H9 (cell line): ENCODE data around the gene TSNAX. TPM values are rescaled to one million over a fixed set of nuclear protein-coding genes. Genes with fewer than 3 reads are reported as not detected.

ENCODE experiments used
- DNase-seq: peaks from one replicate; pipeline ENCODE4 v3.0.0-alpha.2; 2017
- H2AFZ ChIP-seq: one replicate; pipeline ENCODE4 v1.6.1; 2013; ENCODE audit warnings: mild to moderate bottlenecking, low read length, control low read depth, moderate library complexity
- H2AK5ac ChIP-seq: 2 replicates; pipeline ENCODE4 v1.6.1; 2013; ENCODE audit warnings: low read length, control low read depth, mixed read lengths; ENCODE audit not compliant: insufficient read length
- H2BK120ac ChIP-seq: one replicate; pipeline ENCODE4 v1.6.1; 2013; ENCODE audit warnings: low read depth, mild to moderate bottlenecking, low read length, control low read depth, inconsistent platforms; ENCODE audit not compliant: poor library complexity, severe bottlenecking
- H2BK12ac ChIP-seq: 2 replicates; pipeline ENCODE4 v1.6.1; 2013; ENCODE audit warnings: low read length, control low read depth, mixed read lengths, low read depth; ENCODE audit not compliant: insufficient read length
- H2BK15ac ChIP-seq: 2 replicates; pipeline ENCODE4 v1.6.1; 2013; ENCODE audit warnings: low read depth, low read length, control low read depth
- H2BK20ac ChIP-seq: one replicate; pipeline ENCODE4 v1.6.1; 2013; ENCODE audit warnings: low read depth, mild to moderate bottlenecking, low read length, control low read depth, inconsistent platforms; ENCODE audit not compliant: poor library complexity, severe bottlenecking
- H2BK5ac ChIP-seq: 2 replicates; pipeline ENCODE4 v1.6.1; 2013; ENCODE audit warnings: low read length, control low read depth, mixed read lengths; ENCODE audit not compliant: insufficient read length
- H3K14ac ChIP-seq: 2 replicates; pipeline ENCODE4 v1.6.1; 2013; ENCODE audit warnings: low read length, control low read depth; ENCODE audit not compliant: insufficient read depth
- H3K18ac ChIP-seq: 2 replicates; pipeline ENCODE4 v1.6.1; 2013; ENCODE audit warnings: low read depth, mild to moderate bottlenecking, mixed read lengths, low read length, control low read depth; ENCODE audit not compliant: insufficient read length
- H3K23ac ChIP-seq: 2 replicates; pipeline ENCODE4 v1.6.1; 2013; ENCODE audit warnings: low read length, control low read depth, mixed read lengths, low read depth; ENCODE audit not compliant: insufficient read length
- H3K23me2 ChIP-seq: 2 replicates; pipeline ENCODE4 v1.6.1; 2013; ENCODE audit warnings: low read depth, mild to moderate bottlenecking, mixed read lengths, low read length, control low read depth; ENCODE audit not compliant: insufficient read length, poor library complexity, severe bottlenecking
- H3K27ac ChIP-seq: 2 replicates; pipeline ENCODE4 v1.5.1; 2013; ENCODE audit warnings: low read length, control low read depth, mixed read lengths, low read depth; ENCODE audit not compliant: insufficient read length
- H3K27me3 ChIP-seq: 2 replicates; pipeline ENCODE4 v1.6.1; 2013; ENCODE audit warnings: low read length, control low read depth, inconsistent platforms; ENCODE audit not compliant: insufficient read depth
- H3K4ac ChIP-seq: 2 replicates; pipeline ENCODE4 v1.6.1; 2013; ENCODE audit warnings: low read depth, mild to moderate bottlenecking, control low read depth, inconsistent platforms, low read length, moderate library complexity
- H3K4me1 ChIP-seq: 2 replicates; pipeline ENCODE4 v1.6.1; 2013; ENCODE audit warnings: low read length, control low read depth, inconsistent platforms; ENCODE audit not compliant: insufficient read depth
- H3K4me2 ChIP-seq: 2 replicates; pipeline ENCODE4 v1.6.1; 2013; ENCODE audit warnings: low read length, control low read depth, mixed read lengths; ENCODE audit not compliant: insufficient read length, insufficient read depth
- H3K56ac ChIP-seq: 2 replicates; pipeline ENCODE4 v1.6.1; 2013; ENCODE audit warnings: low read depth, mild to moderate bottlenecking, mixed read lengths, low read length, control low read depth; ENCODE audit not compliant: insufficient read length
- H3K79me1 ChIP-seq: 2 replicates; pipeline ENCODE4 v1.6.1; 2013; ENCODE audit warnings: low read depth, mild to moderate bottlenecking, moderate library complexity, low read length, control low read depth, inconsistent platforms; ENCODE audit not compliant: insufficient read depth, poor library complexity, severe bottlenecking
- H3K79me2 ChIP-seq: 2 replicates; pipeline ENCODE4 v1.6.1; 2013; ENCODE audit warnings: low read length, control low read depth, inconsistent platforms; ENCODE audit not compliant: insufficient read depth
- H3K9ac ChIP-seq: 2 replicates; pipeline ENCODE4 v1.6.1; 2013; ENCODE audit warnings: low read length, control low read depth, mixed read lengths; ENCODE audit not compliant: insufficient read length; ENCODE audit errors: extremely low read depth
- H3K9me3 ChIP-seq: one replicate; pipeline ENCODE4 v1.6.1; 2013; ENCODE audit warnings: low read depth, low read length, inconsistent platforms; ENCODE audit not compliant: control insufficient read depth
- H3T11ph ChIP-seq: one replicate; pipeline ENCODE4 v1.6.1; 2013; ENCODE audit warnings: mild to moderate bottlenecking, low read length, control low read depth, inconsistent platforms
- H4K20me1 ChIP-seq: one replicate; pipeline ENCODE4 v1.6.1; 2013; ENCODE audit not compliant: control insufficient read depth, insufficient read length, insufficient read depth
- H4K5ac ChIP-seq: 2 replicates; pipeline ENCODE4 v1.6.1; 2013; ENCODE audit warnings: low read depth, mild to moderate bottlenecking, mixed read lengths, low read length, control low read depth; ENCODE audit not compliant: insufficient read length
- H4K8ac ChIP-seq: replicated peaks from 2 replicates; pipeline ENCODE4 v1.6.1; 2013; ENCODE audit warnings: low read length, control low read depth, mixed read lengths, low read depth; ENCODE audit not compliant: insufficient read length
- H4K91ac ChIP-seq: 2 replicates; pipeline ENCODE4 v1.6.1; 2013; ENCODE audit warnings: low read depth, mild to moderate bottlenecking, moderate library complexity, mixed read lengths, low read length, control low read depth; ENCODE audit not compliant: insufficient read length
- H3K27ac Mint-ChIP-seq, 3 experiments: 2 replicates in 2 of 3; 3 replicates in 1 of 3; pipeline ENCODE4 v1.8.0; 2020 to 2021; ENCODE audit warnings: mixed read lengths in 3 of 3, mild to moderate bottlenecking in 1 of 3, moderate library complexity in 1 of 3
- H3K27me3 Mint-ChIP-seq: 2 replicates; pipeline ENCODE4 v1.8.0; 2021; ENCODE audit warnings: low read depth, mild to moderate bottlenecking, moderate library complexity, mixed read lengths
- H3K36me3 Mint-ChIP-seq, 3 experiments: 2 replicates in 2 of 3; 3 replicates in 1 of 3; pipeline ENCODE4 v1.8.0; 2020 to 2021; ENCODE audit warnings: low read depth in 3 of 3, mixed read lengths in 3 of 3; ENCODE audit not compliant: insufficient read depth in 1 of 3
- H3K4me1 Mint-ChIP-seq, 2 experiments: 2 replicates each; pipeline ENCODE4 v1.8.0; 2020; ENCODE audit warnings: mixed read lengths in 2 of 2
- H3K4me3 Mint-ChIP-seq, 2 experiments: 2 replicates in 1 of 2; 3 replicates in 1 of 2; pipeline ENCODE4 v1.8.0; 2020 to 2021; ENCODE audit warnings: mild to moderate bottlenecking in 2 of 2, mixed read lengths in 2 of 2, moderate library complexity in 1 of 2
- H3K9me3 Mint-ChIP-seq, 2 experiments: 2 replicates in 1 of 2; 3 replicates in 1 of 2; pipeline ENCODE4 v1.8.0; 2020; ENCODE audit warnings: mild to moderate bottlenecking in 2 of 2, mixed read lengths in 2 of 2, moderate library complexity in 1 of 2
- WGBS: extraction: QIAGEN DNeasy Blood & Tissue Kit; methylation state at CpG from one replicate; pipeline ENCODE4 v1.1.7; 2013; ENCODE audit warnings: missing lambda C conversion rate, low lambda C conversion rate, mixed read lengths; ENCODE audit not compliant: insufficient read length; ENCODE audit errors: extremely low coverage; 5-methylcytosine and 5-hydroxymethylcytosine counted together
- total RNA-seq: library from RNA; stranded (reverse); gene quantifications from 2 replicates; pipeline ENCODE4 v1.2.1, GENCODE V29; 2021
- TF ChIP-seq, protein P1 (sequence below): fragments of 200-600 bp; sonication (generic); conservative IDR thresholded peaks from 3 replicates; pipeline ENCODE4 v1.8.0; 2021; ENCODE audit warnings: antibody characterized with exemption, mild to moderate bottlenecking

TSNAX gene
- total RNA-seq, 1 experiment from 2014 or later: 39.9 TPM

- H3K27ac ChIP-seq: no peak overlapping the region
- Mint-ChIP-seq H3K4me3 (no peak overlapping the region), H3K4me1 (peaks cover 10 to 12% of the 10 kb centered on the region in 2 experiments), H3K36me3 (no peaks in the 10 kb centered on the region; a peak in 1 of 7 replicates), H3K9me3 (no peaks in the 10 kb centered on the region; a peak in 1 of 5 replicates), H3K27ac (no peak overlapping the region), H3K27me3 (peaks cover 34% of the 10 kb centered on the region)
- no peak overlapping the region for H3K56ac ChIP-seq
- no peaks in the 10 kb centered on the region for H3K79me2 ChIP-seq
- H4K5ac ChIP-seq: no peak overlapping the region
- H3K79me1 ChIP-seq: no peaks in the 10 kb centered on the region
- no peak overlapping the region for H4K8ac ChIP-seq
- H3K23ac ChIP-seq: no peak overlapping the region
- no peak overlapping the region for H4K91ac ChIP-seq
- H3K4me2 ChIP-seq: no peak overlapping the region
- no peak overlapping the region for H3K18ac ChIP-seq
- H3T11ph ChIP-seq: no peak overlapping the region
- H2BK15ac ChIP-seq: no peak overlapping the region
- no peaks in the 10 kb centered on the region for H3K23me2 ChIP-seq
- H2BK20ac ChIP-seq: no peak overlapping the region
- no peak overlapping the region for H2BK5ac ChIP-seq
- H2BK12ac ChIP-seq: no peak overlapping the region
- TF ChIP-seq, protein P1, sequence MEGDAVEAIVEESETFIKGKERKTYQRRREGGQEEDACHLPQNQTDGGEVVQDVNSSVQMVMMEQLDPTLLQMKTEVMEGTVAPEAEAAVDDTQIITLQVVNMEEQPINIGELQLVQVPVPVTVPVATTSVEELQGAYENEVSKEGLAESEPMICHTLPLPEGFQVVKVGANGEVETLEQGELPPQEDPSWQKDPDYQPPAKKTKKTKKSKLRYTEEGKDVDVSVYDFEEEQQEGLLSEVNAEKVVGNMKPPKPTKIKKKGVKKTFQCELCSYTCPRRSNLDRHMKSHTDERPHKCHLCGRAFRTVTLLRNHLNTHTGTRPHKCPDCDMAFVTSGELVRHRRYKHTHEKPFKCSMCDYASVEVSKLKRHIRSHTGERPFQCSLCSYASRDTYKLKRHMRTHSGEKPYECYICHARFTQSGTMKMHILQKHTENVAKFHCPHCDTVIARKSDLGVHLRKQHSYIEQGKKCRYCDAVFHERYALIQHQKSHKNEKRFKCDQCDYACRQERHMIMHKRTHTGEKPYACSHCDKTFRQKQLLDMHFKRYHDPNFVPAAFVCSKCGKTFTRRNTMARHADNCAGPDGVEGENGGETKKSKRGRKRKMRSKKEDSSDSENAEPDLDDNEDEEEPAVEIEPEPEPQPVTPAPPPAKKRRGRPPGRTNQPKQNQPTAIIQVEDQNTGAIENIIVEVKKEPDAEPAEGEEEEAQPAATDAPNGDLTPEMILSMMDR: peak; percentile 13; the same call in 1 of the 3 replicates
- no peak overlapping the region for H2AFZ ChIP-seq
- H3K27me3 ChIP-seq: no peaks in the 10 kb centered on the region
- no peak overlapping the region for H3K4ac ChIP-seq
- no peaks in the 10 kb centered on the region for H4K20me1 ChIP-seq
- H2BK120ac ChIP-seq: no peak overlapping the region
- DNase-seq: no peak
- H2AK5ac ChIP-seq: no peak overlapping the region
- no peaks in the 10 kb centered on the region for H3K9me3 ChIP-seq
- no CpG with 5 or more reads among the region's 2 CpGs for WGBS
- H3K14ac ChIP-seq: no peak overlapping the region
- no peak overlapping the region for H3K9ac ChIP-seq
- H3K4me1 ChIP-seq: peaks cover 2% of the 10 kb centered on the region; the same call in 1 of the 2 replicates
Observed at GRCh38 chr1:231604276-231604621, 75.8 kb downstream of the TSNAX start.
